Occipital lobe (tissue), 2 donors: ENCODE measurements around the gene DCP2. TPM values are rescaled to one million over a fixed set of nuclear protein-coding genes. Genes with fewer than 3 reads are reported as not detected.

ENCODE experiments used
- DNase-seq: peaks from one replicate; lab custom pipeline; 2025; lab: John Stamatoyannopoulos, UW
- total RNA-seq: library from RNA; depleted of rRNA; stranded (reverse); fragments of >200 nt; gene quantifications from one replicate; pipeline ENCODE4 v1.2.3, GENCODE V29; 2014

Gene DCP2
- total RNA-seq, 1 donor from 2014 or later: 129 TPM

GRCh38 chr5:113044776-113045465, 68.3 kb downstream of the DCP2 start:
- DNase-seq: no peak

- no peak for DNase-seq
Measured at GRCh38 chr5:113047234-113047633, 70.6 kb downstream of the DCP2 start.

GRCh38 chr5:113047733-113048652, 71.4 kb downstream of the DCP2 start:
- no peak for DNase-seq

GRCh38 chr5:113048931-113049330, 72.3 kb downstream of the DCP2 start:
- DNase-seq: no peak

- DNase-seq: no peak
Measured at GRCh38 chr5:113050721-113051382, 74.3 kb downstream of the DCP2 start.

- DNase-seq: no peak
Measured at GRCh38 chr5:113052041-113052795, 75.6 kb downstream of the DCP2 start.

GRCh38 chr5:113053511-113053995, 77.0 kb downstream of the DCP2 start:
- no peak for DNase-seq

GRCh38 chr5:113054899-113055298, 78.3 kb downstream of the DCP2 start:
- DNase-seq: no peak

- no peak for DNase-seq
Measured at GRCh38 chr5:113056988-113057387, 80.4 kb downstream of the DCP2 start.

- peak; percentile 42 for DNase-seq
Measured at GRCh38 chr5:113057557-113057984, 81.0 kb downstream of the DCP2 start.

- DNase-seq: no peak
Measured at GRCh38 chr5:113058269-113058668, 81.7 kb downstream of the DCP2 start.

GRCh38 chr5:113058706-113059226, 82.2 kb downstream of the DCP2 start:
- DNase-seq: no peak

GRCh38 chr5:113059232-113060040, 82.8 kb downstream of the DCP2 start:
- DNase-seq: no peak

GRCh38 chr5:113060408-113061025, 83.9 kb downstream of the DCP2 start:
- no peak for DNase-seq

GRCh38 chr5:113061846-113062780, 85.5 kb downstream of the DCP2 start:
- DNase-seq: no peak

- DNase-seq: no peak
Measured at GRCh38 chr5:113062869-113063508, 86.4 kb downstream of the DCP2 start.

GRCh38 chr5:113063927-113064326, 87.3 kb downstream of the DCP2 start:
- no peak for DNase-seq

GRCh38 chr5:113064806-113065205, 88.2 kb downstream of the DCP2 start:
- DNase-seq: no peak
